AG04450 (cell line): Measurements from ENCODE around the gene WWOX. TPM values are rescaled to one million over a fixed set of nuclear protein-coding genes. Genes with fewer than 3 reads are reported as not detected.

Source experiments
- CTCF ChIA-PET: fragments of 300-600, 350-600 bp; formaldehyde crosslinking; extraction: SDS; loops from one replicate; lab custom pipeline; 2022; ENCODE audit warnings: antibody characterized with exemption, inconsistent platforms; lab: Charles Lee
- POLR2A ChIA-PET: fragments of 350-600 bp; formaldehyde crosslinking; extraction: SDS; loops from one replicate; lab custom pipeline; 2021; ENCODE audit warnings: antibody characterized with exemption, inconsistent platforms; lab: Yijun Ruan, JAX
- DNase-seq: peaks from one replicate; pipeline ENCODE4 v3.0.0-alpha.2; 2011; ENCODE audit warnings: low read depth, low spot score
- H3K27ac ChIP-seq: one replicate; pipeline ENCODE4 v1.5.1; 2012; ENCODE audit warnings: low read depth, low read length, control low read depth
- H3K27me3 ChIP-seq: one replicate; pipeline ENCODE4 v1.6.0; 2012; ENCODE audit warnings: low read length; ENCODE audit not compliant: control insufficient read depth, insufficient read depth
- H3K4me3 ChIP-seq: 2 replicates; pipeline ENCODE4 v1.5.1; 2011; ENCODE audit warnings: mild to moderate bottlenecking, low read depth, low read length, control low read depth
- H3K9me3 ChIP-seq: 2 replicates; pipeline ENCODE4 v1.5.1; 2012; ENCODE audit warnings: low read length; ENCODE audit not compliant: control insufficient read depth, insufficient read depth
- CTCF ChIP-seq: IDR thresholded peaks from 2 replicates; pipeline ENCODE4 v1.5.1; 2011; ENCODE audit warnings: low read depth, low read length, control low read depth, inconsistent platforms
- polyA plus RNA-seq: library from polyadenylated mRNA; depleted of rRNA; stranded (reverse); fragments of >200 nt; gene quantifications from 2 replicates; pipeline ENCODE4 v1.2.3, GENCODE V29; 2011

WWOX gene
- polyA plus RNA-seq, 1 experiment = 2.1 TPM

DNA sequence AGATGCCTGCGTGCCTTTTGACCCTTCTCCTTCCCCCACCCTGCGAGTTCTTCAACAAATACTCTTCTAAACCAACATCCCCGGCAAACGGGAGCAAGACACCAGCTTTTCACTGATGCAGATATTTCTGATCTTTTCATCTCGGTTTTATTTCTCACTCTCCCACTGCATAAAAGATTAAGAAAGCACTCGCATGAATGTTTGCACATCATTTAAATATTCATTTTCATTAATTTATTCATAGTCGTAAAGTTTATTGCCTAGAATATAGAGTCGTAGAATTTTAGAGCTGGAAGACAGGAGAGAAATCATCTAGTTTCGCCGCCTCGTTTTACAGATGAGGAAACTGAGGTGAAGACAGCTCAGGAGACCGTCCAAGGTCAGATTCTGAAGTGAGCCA is 1013.0 kb downstream of the WWOX start:
- ChIA-PET CTCF (no interaction called here), POLR2A (no interaction called here)
- no peak for TF ChIP-seq CTCF
- DNase-seq = no peak
- H3K27me3 ChIP-seq = no peaks in the 10 kb centered on the region
- H3K9me3 ChIP-seq = peaks cover 44% of the 10 kb centered on the region
- no peak overlapping the region for H3K4me3 ChIP-seq
- H3K27ac ChIP-seq = no peak overlapping the region

DNA sequence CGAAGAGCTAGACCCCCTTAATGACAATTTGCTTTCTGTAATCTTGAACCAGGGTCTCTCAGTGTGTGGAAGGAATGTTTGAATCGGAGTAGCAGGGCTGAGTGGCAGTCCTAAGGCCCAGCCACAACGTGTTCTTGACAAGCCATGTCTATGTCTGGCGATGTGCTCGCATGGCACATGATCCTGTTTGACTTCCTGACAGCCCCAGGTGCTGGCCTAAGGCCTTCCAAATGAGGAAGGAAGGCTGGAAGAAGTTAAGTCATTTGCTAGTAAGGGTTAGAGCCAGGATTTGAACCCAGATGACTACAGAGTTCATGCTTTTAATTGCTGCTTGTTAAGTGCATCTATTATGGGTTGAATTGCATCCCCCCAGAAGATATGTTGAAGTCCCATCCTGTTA is 1014.4 kb downstream of the WWOX start:
- DNase-seq = no peak
- Histone ChIP-seq H3K4me3 (no peak overlapping the region), H3K27ac (no peak overlapping the region), H3K27me3 (no peaks in the 10 kb centered on the region), H3K9me3 (peaks cover 41% of the 10 kb centered on the region)
- CTCF ChIA-PET = no interaction called here
- POLR2A ChIA-PET = no interaction called here
- TF ChIP-seq CTCF = no peak

DNA sequence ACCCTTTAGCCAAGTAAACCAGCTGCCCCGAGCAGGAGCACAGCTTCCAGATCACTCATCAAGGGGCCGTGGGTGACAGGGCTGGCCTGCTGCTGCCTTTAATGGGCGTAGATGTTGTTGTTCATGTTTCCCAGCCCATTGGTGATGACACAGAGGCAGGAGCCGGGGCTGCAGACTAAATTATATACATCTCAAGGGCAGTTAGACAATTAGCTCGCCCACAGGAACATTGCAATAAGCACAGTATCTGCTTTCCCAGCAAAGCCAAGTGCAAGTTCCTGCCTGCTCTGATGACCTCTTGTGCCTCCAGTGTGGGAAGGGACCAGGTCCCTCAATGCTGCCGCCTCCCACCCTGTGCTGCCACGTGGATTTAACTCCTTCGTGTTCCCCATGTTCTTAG is 1015.3 kb downstream of the WWOX start:
- Histone ChIP-seq H3K4me3 (no peak overlapping the region), H3K9me3 (peaks cover 43% of the 10 kb centered on the region), H3K27me3 (no peaks in the 10 kb centered on the region), H3K27ac (no peak overlapping the region)
- DNase-seq = no peak
- POLR2A ChIA-PET = interaction anchor here (0.6 kb wide), 1 partner anchor 306 kb away, joined by 6 read pairs; no protein-coding TSS in a partner anchor
- CTCF ChIA-PET = no interaction called here
- TF ChIP-seq CTCF = no peak

GRCh38 chr16:79121906-79122305 is 1022.5 kb downstream of the WWOX start:
- CTCF ChIA-PET = no interaction called here

GRCh38 chr16:79122343-79122742 is 1022.9 kb downstream of the WWOX start:
- H3K4me3 ChIP-seq = no peak overlapping the region
- H3K27ac ChIP-seq = no peak overlapping the region
- no peak for TF ChIP-seq CTCF
- ChIA-PET POLR2A (no interaction called here), CTCF (no interaction called here)
- no peaks in the 10 kb centered on the region for H3K27me3 ChIP-seq
- H3K9me3 ChIP-seq = peaks cover 36% of the 10 kb centered on the region
- DNase-seq = no peak

More at GRCh38 chr16:79121906-79122305, 1022.5 kb downstream of the WWOX start:
- no peaks in the 10 kb centered on the region for H3K27me3 ChIP-seq
- TF ChIP-seq CTCF = no peak
- H3K27ac ChIP-seq = no peak overlapping the region
- DNase-seq = no peak
- H3K9me3 ChIP-seq = peaks cover 40% of the 10 kb centered on the region
- H3K4me3 ChIP-seq = no peak overlapping the region
- POLR2A ChIA-PET = no interaction called here
